Measurements from ENCODE around the gene ABHD13. TPM values are rescaled to one million over a fixed set of nuclear protein-coding genes. Genes with fewer than 3 reads are reported as not detected.

ABHD13 gene
- total RNA-seq, 1 donor from 2014 or later = 5.4 TPM

- intact Hi-C loops (cut with micrococcal nuclease) = no loop called here
- ATAC-seq = no peak
Observed at GRCh38 chr13:108273429-108274118, 55.4 kb downstream of the ABHD13 start.

GRCh38 chr13:108274718-108275117 is 56.5 kb downstream of the ABHD13 start:
- DNase-seq (no peak), ATAC-seq (no peak)
- intact Hi-C loops (cut with micrococcal nuclease) = no loop called here

More at GRCh38 chr13:108273429-108274118, 55.4 kb downstream of the ABHD13 start:
- DNase-seq = no peak

GRCh38 chr13:108276060-108276459 is 57.9 kb downstream of the ABHD13 start:
- DNase-seq (peak; percentile 68), ATAC-seq (peak; percentile 98)
- intact Hi-C loops (cut with micrococcal nuclease) = no loop called here

GRCh38 chr13:108278466-108278865 is 60.3 kb downstream of the ABHD13 start:
- no peak for DNase-seq
- intact Hi-C loops (cut with micrococcal nuclease) = no loop called here
- ATAC-seq = no peak

- intact Hi-C loops (cut with micrococcal nuclease) = no loop called here
- DNase-seq (no peak), ATAC-seq (no peak)
Observed at GRCh38 chr13:108281901-108282300, 63.7 kb downstream of the ABHD13 start.

- intact Hi-C loops (cut with micrococcal nuclease) = no loop called here
- ATAC-seq (peak; percentile 53), DNase-seq (no peak)
Observed at GRCh38 chr13:108283110-108283509, 64.9 kb downstream of the ABHD13 start.

Other genes starting within 250 kb of the ABHD13 start
- 7.7 TPM for gene LIG4, start 2.9 kb upstream of the ABHD13 start, total RNA-seq
- 1.8 TPM for gene TNFSF13B, start 51.3 kb downstream of the ABHD13 start, total RNA-seq